ENCODE measurements around the gene MYLK. TPM values are rescaled to one million over a fixed set of nuclear protein-coding genes. Genes with fewer than 3 reads are reported as not detected.
"Not testable (repeated sequence)": the region's sequence is repeated elsewhere in the genome, so short reads cannot be mapped to it uniquely, and the experiment has no call there.

Gene MYLK
- total RNA-seq, 2 donors from 2014 or later = 30.5 to 85.1 TPM

- Histone ChIP-seq H3K27ac (no peak overlapping the region), H3K4me1 (peaks cover 0 to 29% of the 10 kb centered on the region in 2 donors), H3K27me3 (no peaks in the 10 kb centered on the region), H3K4me3 (no peak overlapping the region), H3K36me3 (no peaks in the 10 kb centered on the region), H3K9me3 (no peaks in the 10 kb centered on the region)
- no peak for DNase-seq (ENCODE audit: low spot score)
- TF ChIP-seq CTCF (IDR thresholded peaks at IDR 0.05) = no peak
Measured at GRCh38 chr3:123722456-123722855, 161.7 kb downstream of the MYLK start.

DNA sequence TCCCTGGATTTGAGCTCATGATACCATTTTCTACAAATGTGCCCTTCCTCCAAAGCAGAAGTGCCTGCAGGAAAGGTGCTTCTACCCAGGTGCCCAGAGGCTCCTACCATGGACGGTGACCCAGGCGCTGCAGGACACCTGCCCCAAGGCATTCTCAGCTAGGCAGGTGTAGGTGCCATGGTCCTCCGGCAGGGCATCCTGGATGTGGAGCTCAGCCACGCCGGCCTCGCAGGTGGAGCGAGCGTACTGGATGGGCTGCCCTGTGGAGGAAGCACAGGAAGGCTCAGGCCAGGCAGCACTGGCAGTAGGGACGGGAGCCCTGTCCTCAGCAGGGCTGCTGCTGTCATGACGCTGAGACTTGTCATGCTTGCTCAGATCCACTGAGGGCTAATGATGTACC lies 162.1 kb downstream of the MYLK start:
- H3K36me3 ChIP-seq = no peaks in the 10 kb centered on the region
- H3K27ac ChIP-seq = no peak overlapping the region
- no peak overlapping the region for H3K4me3 ChIP-seq
- H3K27me3 ChIP-seq = no peaks in the 10 kb centered on the region
- TF ChIP-seq CTCF (IDR thresholded peaks at IDR 0.05) = no peak
- no peak for DNase-seq (ENCODE audit: low spot score)
- H3K9me3 ChIP-seq = no peaks in the 10 kb centered on the region
- peaks cover 0 to 29% of the 10 kb centered on the region in 2 donors for H3K4me1 ChIP-seq

DNA sequence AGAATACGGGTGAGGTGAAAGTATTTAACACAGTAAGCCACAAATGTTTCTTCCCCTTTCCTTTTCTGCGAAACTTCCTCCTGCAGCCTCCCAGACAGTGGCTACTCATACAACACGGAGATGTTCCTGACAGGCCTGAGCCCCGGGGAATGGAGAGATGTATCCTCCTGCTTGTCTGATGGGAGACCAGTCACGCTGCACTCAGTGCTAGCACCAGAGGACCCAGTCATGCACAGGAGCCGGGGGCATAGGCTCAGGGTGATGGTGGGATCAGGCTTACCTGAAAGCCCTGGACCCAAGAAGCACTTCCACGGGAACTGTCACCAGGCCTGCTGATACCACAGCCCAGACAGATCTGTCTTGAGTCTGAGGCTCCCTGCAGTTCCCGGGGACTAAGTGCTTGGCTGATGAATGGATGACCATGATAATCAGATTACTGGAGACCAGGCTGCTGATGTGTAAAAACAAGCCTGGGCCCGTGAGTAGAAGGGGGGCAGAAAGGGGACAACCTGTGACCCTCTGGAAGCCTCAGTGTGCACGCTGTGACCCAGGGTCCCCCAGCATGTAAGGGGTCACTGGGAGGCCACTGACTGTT lies 162.9 kb downstream of the MYLK start:
- H3K27ac ChIP-seq = peak overlapping the region in 1 of 2 donors; percentile 71
- H3K36me3 ChIP-seq; H3K4me3 ChIP-seq; DNase-seq (ENCODE audit: low spot score); H3K9me3 ChIP-seq; H3K27me3 ChIP-seq: not testable (repeated sequence)
- H3K4me1 ChIP-seq = peaks cover 0 to 29% of the 10 kb centered on the region in 2 donors

DNA sequence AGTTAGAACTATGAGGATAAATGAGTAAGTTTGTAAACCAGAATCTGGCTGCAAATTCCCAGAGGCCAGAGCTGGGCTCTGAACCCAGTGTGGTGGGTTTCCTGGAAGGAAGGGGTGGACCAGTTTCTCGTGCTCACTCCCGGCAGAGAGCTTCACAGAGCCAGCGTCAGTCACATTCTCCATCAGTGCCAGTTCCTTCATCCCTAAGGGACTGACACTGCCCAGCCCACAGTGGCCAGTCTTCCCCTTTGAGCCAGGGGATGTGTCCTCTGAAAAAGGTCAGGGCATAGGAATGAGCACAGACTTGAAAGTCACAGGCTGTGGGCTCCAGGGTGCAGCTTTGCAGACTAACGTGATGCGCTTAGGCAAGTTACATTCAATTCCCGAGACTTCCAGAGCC lies 163.5 kb downstream of the MYLK start:
- DNase-seq (ENCODE audit: low spot score) = no peak
- Histone ChIP-seq H3K27ac (peak overlapping the region; percentile 70 to 71), H3K9me3 (no peaks in the 10 kb centered on the region), H3K4me3 (no peak overlapping the region), H3K27me3 (no peaks in the 10 kb centered on the region), H3K4me1 (peaks cover 0 to 29% of the 10 kb centered on the region in 2 donors), H3K36me3 (no peaks in the 10 kb centered on the region)
- no peak for TF ChIP-seq CTCF (IDR thresholded peaks at IDR 0.05)

- Histone ChIP-seq H3K36me3 (no peaks in the 10 kb centered on the region), H3K4me3 (no peak overlapping the region), H3K27me3 (no peaks in the 10 kb centered on the region), H3K9me3 (no peaks in the 10 kb centered on the region), H3K4me1 (peaks cover 0 to 29% of the 10 kb centered on the region in 2 donors), H3K27ac (peak overlapping the region; percentile 70 to 71)
- DNase-seq (ENCODE audit: low spot score) = peak; percentile 66
- no peak for TF ChIP-seq CTCF (IDR thresholded peaks at IDR 0.05)
Measured at GRCh38 chr3:123719862-123720453, 164.2 kb downstream of the MYLK start.

GRCh38 chr3:123719061-123719756 lies 164.9 kb downstream of the MYLK start:
- H3K36me3 ChIP-seq, H3K27me3 ChIP-seq, H3K4me3 ChIP-seq, H3K9me3 ChIP-seq: not testable (repeated sequence)
- Histone ChIP-seq H3K4me1 (peaks cover 0 to 29% of the 10 kb centered on the region in 2 donors), H3K27ac (peak overlapping the region; percentile 70 to 71)
- peak; percentile 63 to 82 for TF ChIP-seq CTCF (IDR thresholded peaks at IDR 0.05)
- peak; percentile 86 for DNase-seq (ENCODE audit: low spot score)
